Activated CD8-positive, alpha-beta memory T cell treated with anti-CD3 and anti-CD28 coated beads for 48 hours (primary cell): ENCODE data around the gene TTC23.
"Not testable (repeated sequence)": the region's sequence is repeated elsewhere in the genome, so short reads cannot be mapped to it uniquely, and the experiment has no call there.

Experiments
- DNase-seq, 3 experiments: peaks; one replicate each; pipeline ENCODE4 v3.0.0-alpha.2; 2020; ENCODE audit warnings: low read depth in 2 of 3, low spot score in 2 of 3

Gene TTC23

GRCh38 chr15:99250494-99250856, 1.1 kb upstream of the TTC23 start:
- no peak for DNase-seq

- no peak for DNase-seq
Observed at GRCh38 chr15:99250001-99250400, 620 bp upstream of the TTC23 start.

- DNase-seq = no peak
Observed at GRCh38 chr15:99248000-99248715, 1.2 kb downstream of the TTC23 start.

- DNase-seq = no peak
Observed at GRCh38 chr15:99247062-99247461, 2.3 kb downstream of the TTC23 start.

- no peak for DNase-seq
Observed at GRCh38 chr15:99244306-99244705, 5.1 kb downstream of the TTC23 start.

GRCh38 chr15:99241752-99242151, 7.6 kb downstream of the TTC23 start:
- no peak for DNase-seq

GRCh38 chr15:99239545-99240198, 9.7 kb downstream of the TTC23 start:
- no peak for DNase-seq

GRCh38 chr15:99238849-99239248, 10.5 kb downstream of the TTC23 start:
- DNase-seq = no peak

GRCh38 chr15:99234160-99234559, 15.2 kb downstream of the TTC23 start:
- not testable (repeated sequence) for DNase-seq

GRCh38 chr15:99232740-99233139, 16.6 kb downstream of the TTC23 start:
- no peak for DNase-seq

- DNase-seq = no peak
Observed at GRCh38 chr15:99230867-99231266, 18.5 kb downstream of the TTC23 start.

- no peak for DNase-seq
Observed at GRCh38 chr15:99228120-99228770, 21.1 kb downstream of the TTC23 start.

- no peak for DNase-seq
Observed at GRCh38 chr15:99226802-99227201, 22.6 kb downstream of the TTC23 start.

- DNase-seq = no peak
Observed at GRCh38 chr15:99224372-99225214, 24.8 kb downstream of the TTC23 start.

GRCh38 chr15:99213187-99213811, 36.1 kb downstream of the TTC23 start:
- peak; percentile 0 to 23 (median 18) for DNase-seq

GRCh38 chr15:99212406-99212805, 37.0 kb downstream of the TTC23 start:
- no peak for DNase-seq

GRCh38 chr15:99211926-99212325, 37.5 kb downstream of the TTC23 start:
- DNase-seq = no peak

GRCh38 chr15:99210334-99210733, 39.0 kb downstream of the TTC23 start:
- DNase-seq = no peak

GRCh38 chr15:99209326-99209725, 40.1 kb downstream of the TTC23 start:
- DNase-seq = no peak

- no peak for DNase-seq
Observed at GRCh38 chr15:99207672-99208071, 41.7 kb downstream of the TTC23 start.

- DNase-seq = no peak
Observed at GRCh38 chr15:99202176-99202552, 47.2 kb downstream of the TTC23 start.
